H1 (cell line): ENCODE results near the gene ABI3BP.

Experiments
- CTCF ChIP-seq, 3 experiments: IDR thresholded peaks; 1 replicate in 2 of 3; 2 replicates in 1 of 3; pipeline versions ENCODE4 v1.5.1 to v1.6.1; 2011; ENCODE audit warnings: low read length in 3 of 3, mild to moderate bottlenecking in 3 of 3, inconsistent platforms in 2 of 3, low read depth in 1 of 3, moderate library complexity in 1 of 3; ENCODE audit not compliant: insufficient read depth in 1 of 3; ENCODE audit errors: control extremely low read depth in 1 of 3
- EP300 ChIP-seq, 2 experiments: IDR thresholded peaks; 1 replicate in 1 of 2; 2 replicates in 1 of 2; pipeline ENCODE4 v1.6.1; 2011 to 2012; ENCODE audit warnings: low read depth in 2 of 2, low read length in 2 of 2, mild to moderate bottlenecking in 2 of 2, borderline replicate concordance in 1 of 2, inconsistent platforms in 1 of 2, moderate library complexity in 1 of 2
- HDAC2 ChIP-seq, 2 experiments: fragments of 300-600 bp in 1 of 2; sonication (generic) in 1 of 2; IDR thresholded peaks; 2 replicates each; pipeline ENCODE4 v1.6.1; 2011 to 2012; ENCODE audit warnings: low read depth in 2 of 2, low read length in 2 of 2, mild to moderate bottlenecking in 2 of 2, moderate library complexity in 2 of 2, borderline replicate concordance in 1 of 2, inconsistent platforms in 1 of 2
- PHF8 ChIP-seq: fragments of 200-600 bp; sonication (generic); conservative IDR thresholded peaks from 2 replicates; pipeline ENCODE4 v1.7.1; 2012; ENCODE audit warnings: low read depth, mild to moderate bottlenecking, inconsistent platforms, low read length, moderate library complexity
- POLR2A ChIP-seq, 2 experiments: IDR thresholded peaks; 1 replicate in 1 of 2; 2 replicates in 1 of 2; pipeline ENCODE4 v1.6.1; 2011; ENCODE audit warnings: low read depth in 2 of 2, low read length in 2 of 2, mild to moderate bottlenecking in 2 of 2; ENCODE audit errors: control extremely low read depth in 1 of 2
- SRF ChIP-seq: IDR thresholded peaks from 2 replicates; pipeline ENCODE4 v1.6.1; 2011; ENCODE audit warnings: mild to moderate bottlenecking, low read depth, low read length, moderate library complexity
- YY1 ChIP-seq: IDR thresholded peaks from 2 replicates; pipeline ENCODE4 v1.6.1; 2011; ENCODE audit warnings: low read depth, mild to moderate bottlenecking, low read length

DNA sequence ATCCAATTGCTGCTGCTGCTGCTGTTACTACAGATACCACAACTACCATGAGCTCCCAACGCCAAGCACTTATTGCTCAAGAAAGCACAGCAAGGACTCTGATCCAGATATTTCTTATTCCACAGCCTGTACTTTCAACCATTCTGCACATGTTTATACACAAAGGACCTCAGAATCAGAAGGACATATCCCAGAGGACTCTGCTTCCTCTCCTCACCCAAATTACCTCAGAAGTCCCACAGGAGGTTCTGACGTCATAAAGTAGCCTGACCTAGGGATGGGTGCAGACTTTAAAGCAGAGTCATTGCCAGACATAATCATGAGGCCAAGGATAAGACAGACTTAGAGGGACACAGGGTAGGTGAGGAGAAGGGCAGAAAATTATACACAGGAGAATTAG is 115.9 kb downstream of the ABI3BP start:
- TF ChIP-seq POLR2A (IDR thresholded peaks at IDR 0.05; ENCODE audit: control extremely low read depth in 1 of 2, low read depth in 2 of 2, low read length in 2 of 2) (no peak), YY1 (no peak), HDAC2 (IDR thresholded peaks at IDR 0.05; ENCODE audit: borderline replicate concordance in 1 of 2, low read depth in 2 of 2, low read length in 2 of 2) (no peak), EP300 (IDR thresholded peaks at IDR 0.05; ENCODE audit: borderline replicate concordance in 1 of 2, low read depth in 2 of 2, low read length in 2 of 2) (no peak), PHF8 (no peak), SRF (no peak), CTCF (IDR thresholded peaks at IDR 0.05; ENCODE audit: control extremely low read depth in 1 of 3, insufficient read depth in 1 of 3, low read depth in 1 of 3, low read length in 3 of 3) (no peak)
